ENCODE measurements around the gene HAO1. TPM values are rescaled to one million over a fixed set of nuclear protein-coding genes. Genes with fewer than 3 reads are reported as not detected.
"Not testable (repeated sequence)": the region's sequence is repeated elsewhere in the genome, so short reads cannot be mapped to it uniquely, and the experiment has no call there.

Gene HAO1
- total RNA-seq, 2 experiments from 2014 or later, result not detected

DNA sequence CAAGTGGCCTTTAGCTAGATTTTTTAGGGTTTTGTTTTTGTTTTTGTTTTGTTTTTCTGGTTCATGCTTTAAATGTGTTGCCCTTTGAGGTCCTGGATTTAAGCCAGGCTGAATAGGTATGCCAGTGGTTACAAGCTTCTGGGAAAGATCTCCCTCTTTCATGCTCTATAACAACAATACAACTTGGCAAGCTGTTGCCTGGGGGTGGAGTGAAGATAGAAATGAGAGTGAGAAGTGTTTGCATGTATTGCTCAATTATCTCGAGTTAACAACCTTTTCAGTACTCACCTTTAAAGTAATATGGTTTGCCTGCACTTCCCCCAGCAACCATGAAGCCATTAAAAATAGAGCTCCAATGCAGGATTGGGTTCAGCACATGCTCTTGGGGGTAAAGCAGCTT, 19.2 kb upstream of the HAO1 start:
- POLR2A ChIA-PET, result no interaction called here
- Mint-ChIP-seq H3K9me3 (no peaks in the 10 kb centered on the region), H3K27ac (no peak overlapping the region), H3K4me3 (no peak overlapping the region), H3K36me3 (ENCODE audit: low read depth) (no peaks in the 10 kb centered on the region), H3K27me3 (peaks cover 1% of the 10 kb centered on the region), H3K4me1 (no peaks in the 10 kb centered on the region)
- CTCF ChIA-PET, result no interaction called here
- DNase-seq, result no peak

DNA sequence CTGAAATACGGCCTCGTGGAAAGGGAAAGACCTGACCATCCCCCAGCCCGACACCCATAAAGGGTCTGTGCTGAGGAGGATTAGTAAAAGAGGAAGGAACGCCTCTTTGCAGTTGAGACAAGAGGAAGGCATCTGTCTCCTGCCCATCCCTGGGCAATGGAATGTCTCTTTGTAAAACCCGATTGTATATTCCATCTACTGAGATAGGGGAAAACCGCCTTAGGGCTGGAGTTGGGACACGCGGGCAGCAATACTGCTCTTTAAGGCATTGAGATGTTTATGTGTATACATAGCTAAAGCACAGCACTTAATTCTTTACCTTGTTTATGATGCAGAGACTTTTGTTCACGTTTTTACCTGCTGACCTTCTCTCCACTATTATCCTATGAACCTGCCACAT, 16.3 kb upstream of the HAO1 start:
- H3K9me3 Mint-ChIP-seq; H3K27ac Mint-ChIP-seq; POLR2A ChIA-PET; H3K27me3 Mint-ChIP-seq; H3K36me3 Mint-ChIP-seq (ENCODE audit: low read depth); DNase-seq; H3K4me3 Mint-ChIP-seq; H3K4me1 Mint-ChIP-seq; CTCF ChIA-PET: not testable (repeated sequence)

DNA sequence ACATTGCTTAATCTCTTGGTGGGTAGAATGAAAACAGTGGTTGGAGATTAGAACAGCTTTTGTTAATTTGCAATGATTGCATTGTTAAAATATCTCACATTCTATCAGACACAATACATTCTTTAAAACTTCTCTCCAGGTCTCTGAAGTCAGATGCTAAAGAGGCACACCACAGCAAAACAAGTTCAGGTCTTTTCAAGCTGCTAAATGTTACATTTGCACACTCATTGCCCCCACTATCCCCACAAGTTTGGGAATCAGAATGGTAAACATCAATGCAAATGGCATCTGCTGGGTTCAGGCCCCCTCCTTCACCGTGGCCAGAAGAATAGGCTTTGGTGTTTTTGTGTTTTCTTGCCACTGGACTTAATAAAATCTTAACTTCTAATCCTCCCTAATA, 10.1 kb upstream of the HAO1 start:
- Mint-ChIP-seq H3K27me3 (peaks cover 6% of the 10 kb centered on the region), H3K4me3 (no peak overlapping the region), H3K36me3 (ENCODE audit: low read depth) (no peaks in the 10 kb centered on the region), H3K4me1 (no peaks in the 10 kb centered on the region), H3K9me3 (no peaks in the 10 kb centered on the region), H3K27ac (no peak overlapping the region)
- POLR2A ChIA-PET, result no interaction called here
- CTCF ChIA-PET, result no interaction called here
- no peak for DNase-seq

DNA sequence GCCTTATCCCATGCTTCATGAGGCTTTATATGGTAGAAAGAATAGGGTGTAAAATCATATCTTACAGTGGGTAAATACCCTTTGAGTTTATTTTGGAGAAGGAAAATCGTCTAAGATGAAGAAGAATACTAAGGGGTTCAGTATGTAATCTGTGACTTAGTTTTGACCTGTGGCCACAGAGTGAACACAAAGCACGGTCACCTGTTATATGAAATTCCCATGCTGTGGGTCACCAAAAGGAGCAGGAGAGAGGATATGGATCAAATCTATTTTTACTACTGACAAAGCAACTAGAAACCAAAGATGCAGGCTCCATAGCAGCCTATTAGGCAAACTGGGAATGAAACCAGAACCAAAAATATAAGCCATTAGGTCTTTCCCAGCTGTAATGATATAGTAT, 3.6 kb upstream of the HAO1 start:
- Mint-ChIP-seq H3K4me3 (no peak overlapping the region), H3K36me3 (ENCODE audit: low read depth) (no peaks in the 10 kb centered on the region), H3K27me3 (peaks cover 7% of the 10 kb centered on the region), H3K4me1 (no peaks in the 10 kb centered on the region), H3K27ac (no peak overlapping the region), H3K9me3 (no peaks in the 10 kb centered on the region)
- ChIA-PET CTCF (no interaction called here), POLR2A (no interaction called here)
- DNase-seq, result no peak

DNA sequence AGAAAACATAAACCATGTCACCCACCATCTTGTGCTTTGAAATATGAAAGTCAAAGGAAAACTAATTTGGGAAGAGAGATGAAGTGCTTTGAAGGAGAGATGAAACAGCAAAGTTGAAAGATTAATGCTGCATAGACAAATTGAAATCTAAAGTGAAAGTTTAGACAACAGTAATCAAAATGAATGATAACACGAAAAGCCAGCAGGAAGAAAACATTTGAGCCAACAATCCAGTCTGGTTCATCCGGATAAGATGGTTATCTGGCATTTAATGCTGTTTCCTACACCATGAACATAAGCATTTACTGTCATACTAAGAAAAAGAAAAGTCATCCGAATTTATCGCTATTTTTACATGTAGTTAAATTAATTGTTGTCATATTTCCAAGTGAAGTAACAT, 595 bp downstream of the HAO1 start:
- Mint-ChIP-seq H3K27ac (no peak overlapping the region), H3K9me3 (no peaks in the 10 kb centered on the region), H3K36me3 (ENCODE audit: low read depth) (no peaks in the 10 kb centered on the region), H3K27me3 (peaks cover 5% of the 10 kb centered on the region), H3K4me1 (no peaks in the 10 kb centered on the region), H3K4me3 (no peak overlapping the region)
- POLR2A ChIA-PET, result no interaction called here
- DNase-seq, result no peak
- CTCF ChIA-PET, result no interaction called here

DNA sequence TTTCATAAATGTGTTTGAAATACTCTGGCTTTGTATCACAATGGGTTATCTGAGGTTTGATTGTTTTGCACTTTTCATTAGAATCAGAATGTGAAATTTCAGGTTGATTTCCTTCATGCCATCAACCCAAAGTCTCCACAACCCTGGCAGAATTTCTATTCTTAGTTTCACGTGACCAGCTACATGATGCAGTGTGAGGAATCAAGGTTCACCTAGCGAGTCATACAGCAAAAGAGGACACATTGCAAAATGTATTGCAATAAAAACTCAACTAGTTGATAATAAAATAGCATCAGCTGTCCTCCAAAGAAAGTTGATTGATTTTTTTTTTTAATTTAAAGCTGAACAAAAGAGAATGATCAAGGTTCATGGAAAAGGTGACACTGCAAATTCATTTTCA, 2.2 kb downstream of the HAO1 start:
- Mint-ChIP-seq H3K4me3 (no peak overlapping the region), H3K27ac (no peak overlapping the region), H3K27me3 (peaks cover 5% of the 10 kb centered on the region), H3K36me3 (ENCODE audit: low read depth) (no peaks in the 10 kb centered on the region), H3K9me3 (no peaks in the 10 kb centered on the region), H3K4me1 (no peaks in the 10 kb centered on the region)
- CTCF ChIA-PET, result no interaction called here
- DNase-seq, result no peak
- POLR2A ChIA-PET, result no interaction called here

DNA sequence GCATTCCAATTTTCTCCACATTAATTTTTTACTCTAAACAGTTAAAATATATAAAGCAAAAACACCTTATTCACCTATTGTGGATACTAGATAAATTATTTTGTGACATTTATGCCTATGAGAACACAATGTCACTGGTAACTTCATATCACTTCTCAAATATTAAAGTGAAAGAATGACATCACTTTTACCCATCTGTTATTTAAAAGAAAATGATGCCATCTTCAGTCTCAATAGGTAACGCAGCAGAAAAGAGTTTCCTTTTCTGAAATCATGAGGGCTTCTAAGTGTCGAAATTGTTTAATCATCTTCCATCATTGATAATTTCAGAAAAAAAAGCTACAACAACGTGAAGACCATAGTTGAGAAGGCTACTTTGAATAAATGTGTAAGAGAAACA, 2.9 kb downstream of the HAO1 start:
- ChIA-PET POLR2A (no interaction called here), CTCF (interaction anchor here (1.5 kb wide), 1 partner anchor 785 kb away, joined by 5 read pairs; no protein-coding TSS in a partner anchor)
- no peak overlapping the region for H3K27ac Mint-ChIP-seq
- H3K27me3 Mint-ChIP-seq, result peaks cover 5% of the 10 kb centered on the region
- no peak overlapping the region for H3K4me3 Mint-ChIP-seq
- no peak for DNase-seq
- H3K4me1 Mint-ChIP-seq, result no peaks in the 10 kb centered on the region
- H3K9me3 Mint-ChIP-seq, result no peaks in the 10 kb centered on the region
- H3K36me3 Mint-ChIP-seq (ENCODE audit: low read depth), result no peaks in the 10 kb centered on the region

DNA sequence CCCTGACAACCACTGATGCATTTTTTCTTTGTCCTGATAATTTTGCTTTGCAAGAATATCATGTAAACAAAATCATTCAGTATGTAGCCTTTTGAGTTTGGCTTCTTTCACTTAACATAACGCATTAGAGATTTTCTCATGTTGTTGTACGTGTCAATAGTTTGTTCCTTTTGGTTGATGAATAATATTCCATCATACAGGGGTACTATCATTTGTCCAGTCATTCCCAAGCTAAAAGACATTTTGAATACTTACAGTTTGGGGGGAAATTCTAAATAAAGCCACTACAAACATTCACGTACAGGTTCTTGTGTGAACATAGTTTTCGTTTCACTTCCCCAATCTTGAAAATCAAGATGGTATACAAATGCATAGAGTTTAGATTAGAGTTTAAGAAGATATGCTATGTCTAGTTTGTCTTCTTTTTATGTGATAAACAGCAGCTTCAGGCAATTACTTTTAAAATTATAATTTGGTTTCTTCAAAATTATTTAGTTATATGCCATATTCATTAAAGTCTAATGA, 5.2 kb downstream of the HAO1 start:
- no peaks in the 10 kb centered on the region for H3K9me3 Mint-ChIP-seq
- no peaks in the 10 kb centered on the region for H3K36me3 Mint-ChIP-seq (ENCODE audit: low read depth)
- peaks cover 6% of the 10 kb centered on the region for H3K27me3 Mint-ChIP-seq
- no peak for DNase-seq
- no peaks in the 10 kb centered on the region for H3K4me1 Mint-ChIP-seq
- no peak overlapping the region for H3K4me3 Mint-ChIP-seq
- H3K27ac Mint-ChIP-seq, result no peak overlapping the region
- ChIA-PET CTCF (no interaction called here), POLR2A (no interaction called here)

DNA sequence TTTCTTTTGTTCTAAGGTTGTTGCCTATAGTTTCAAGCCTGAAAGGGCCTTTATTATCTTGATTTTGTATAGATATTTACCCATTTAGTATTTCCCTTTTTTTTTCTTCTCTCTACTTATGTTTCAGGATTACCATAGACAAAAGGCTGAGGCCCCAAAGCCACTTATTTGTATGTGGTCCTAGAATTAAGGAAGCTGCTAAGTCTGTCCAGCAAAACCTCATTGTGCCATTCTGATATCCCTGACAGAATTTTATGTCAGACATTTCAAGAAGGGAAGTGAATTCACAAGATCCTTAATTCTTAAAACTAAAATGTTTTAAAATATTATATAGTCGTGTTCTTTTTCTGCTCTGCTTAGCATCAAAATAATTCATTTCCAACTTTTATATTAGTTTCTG, 6.9 kb downstream of the HAO1 start:
- Mint-ChIP-seq H3K27ac (no peak overlapping the region), H3K9me3 (no peaks in the 10 kb centered on the region), H3K4me1 (no peaks in the 10 kb centered on the region), H3K27me3 (peaks cover 6% of the 10 kb centered on the region), H3K4me3 (no peak overlapping the region), H3K36me3 (ENCODE audit: low read depth) (no peaks in the 10 kb centered on the region)
- ChIA-PET CTCF (no interaction called here), POLR2A (no interaction called here)
- DNase-seq, result no peak

DNA sequence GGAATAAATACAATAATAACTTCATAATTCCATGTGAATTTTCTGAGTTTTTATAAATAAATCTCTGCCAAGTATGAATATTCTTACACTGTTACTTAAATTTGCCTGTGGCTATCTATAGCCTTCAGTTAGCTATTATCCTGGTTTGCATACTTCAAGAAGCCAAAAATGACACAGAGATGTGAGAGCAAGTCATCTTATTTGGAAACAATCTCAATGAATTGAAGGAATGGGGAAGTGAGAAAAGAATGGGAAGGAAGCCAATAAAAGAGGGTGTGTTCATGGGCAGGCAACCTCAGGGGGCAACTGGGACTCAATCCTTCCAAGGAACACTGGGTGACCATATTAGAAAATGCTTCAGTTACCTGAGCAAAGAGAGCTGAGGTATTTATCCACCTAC, 9.9 kb downstream of the HAO1 start:
- ChIA-PET POLR2A (no interaction called here), CTCF (no interaction called here)
- DNase-seq, result no peak

DNA sequence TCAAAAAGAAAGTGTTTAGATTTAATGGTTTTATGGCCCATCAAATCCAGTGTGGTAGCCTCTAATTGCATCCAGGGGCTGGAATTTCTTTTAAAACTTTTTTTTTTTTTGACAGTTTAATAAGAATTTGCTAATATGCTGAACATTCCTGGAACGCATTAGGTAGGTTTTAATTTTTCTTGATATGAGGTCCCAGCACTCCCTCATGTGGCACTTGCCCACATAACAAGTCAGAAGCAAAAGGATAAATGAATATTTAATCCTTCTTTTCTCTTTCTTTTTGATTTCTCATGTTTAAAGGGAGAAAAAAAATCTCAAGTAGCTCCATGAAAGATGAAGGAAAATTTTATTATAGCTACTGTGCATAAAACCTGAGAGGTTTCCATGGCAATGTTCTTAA, 13.5 kb downstream of the HAO1 start:
- POLR2A ChIA-PET, result interaction anchor here (0.7 kb wide), 1 partner anchor 618 kb away, joined by 3 read pairs; no protein-coding TSS in a partner anchor
- CTCF ChIA-PET, result no interaction called here

More for the DNA sequence above, 9.9 kb downstream of the HAO1 start:
- peaks cover 7% of the 10 kb centered on the region for H3K27me3 Mint-ChIP-seq
- H3K36me3 Mint-ChIP-seq (ENCODE audit: low read depth), result no peaks in the 10 kb centered on the region
- H3K27ac Mint-ChIP-seq, result no peak overlapping the region
- no peaks in the 10 kb centered on the region for H3K4me1 Mint-ChIP-seq
- H3K9me3 Mint-ChIP-seq, result no peaks in the 10 kb centered on the region
- no peak overlapping the region for H3K4me3 Mint-ChIP-seq

DNA sequence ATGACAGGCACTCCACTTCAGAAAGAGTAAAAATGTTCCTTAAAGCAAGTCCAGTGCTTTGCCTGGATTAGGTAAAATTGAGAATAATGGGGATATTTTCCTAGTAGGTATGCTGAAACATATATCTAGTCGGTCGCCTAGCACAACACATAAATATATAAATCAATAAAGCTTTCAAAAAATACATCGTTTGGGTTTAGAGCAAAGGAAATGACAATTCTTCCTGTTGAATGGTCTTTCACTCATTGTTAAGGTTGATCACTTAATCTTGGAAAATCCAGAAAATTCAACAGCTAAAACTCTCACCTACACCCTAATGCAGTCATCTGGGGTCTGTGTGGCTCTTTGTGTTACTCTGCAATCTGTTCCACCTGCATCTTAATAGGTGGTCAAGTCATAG, 13.9 kb downstream of the HAO1 start:
- POLR2A ChIA-PET, result no interaction called here
- Mint-ChIP-seq H3K4me1 (no peaks in the 10 kb centered on the region), H3K9me3 (no peaks in the 10 kb centered on the region), H3K4me3 (no peak overlapping the region), H3K27me3 (peaks cover 4% of the 10 kb centered on the region), H3K36me3 (ENCODE audit: low read depth) (no peaks in the 10 kb centered on the region), H3K27ac (no peak overlapping the region)
- CTCF ChIA-PET, result no interaction called here
- DNase-seq, result no peak

More for the DNA sequence above, 13.5 kb downstream of the HAO1 start:
- no peak for DNase-seq
- Mint-ChIP-seq H3K9me3 (no peaks in the 10 kb centered on the region), H3K36me3 (ENCODE audit: low read depth) (no peaks in the 10 kb centered on the region), H3K4me1 (no peaks in the 10 kb centered on the region), H3K27me3 (peaks cover 4% of the 10 kb centered on the region), H3K4me3 (no peak overlapping the region), H3K27ac (no peak overlapping the region)

DNA sequence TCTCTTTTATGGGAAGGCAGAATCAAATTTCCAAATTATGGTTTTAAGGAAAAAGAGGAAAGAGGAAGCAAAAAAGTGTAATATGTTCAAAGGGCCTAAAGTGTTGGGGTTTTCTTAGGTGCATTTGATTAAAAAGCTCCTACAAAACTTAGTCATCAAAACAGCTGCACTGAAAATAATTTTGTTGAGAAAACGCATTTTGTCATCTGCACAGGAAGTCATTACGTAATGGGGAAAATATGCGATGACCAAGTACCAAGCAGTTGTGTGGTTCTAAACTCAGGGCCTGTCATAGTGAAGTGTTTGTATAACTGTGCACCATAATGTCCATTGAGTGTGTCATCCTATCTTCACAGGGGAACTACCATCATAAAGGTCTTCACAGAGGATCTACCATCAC, 15.6 kb downstream of the HAO1 start:
- Mint-ChIP-seq H3K9me3 (peaks cover 2% of the 10 kb centered on the region), H3K4me3 (no peak overlapping the region), H3K27ac (no peak overlapping the region), H3K4me1 (no peaks in the 10 kb centered on the region), H3K36me3 (ENCODE audit: low read depth) (no peaks in the 10 kb centered on the region), H3K27me3 (peaks cover 4% of the 10 kb centered on the region)
- no peak for DNase-seq
- CTCF ChIA-PET, result no interaction called here
- POLR2A ChIA-PET, result no interaction called here

DNA sequence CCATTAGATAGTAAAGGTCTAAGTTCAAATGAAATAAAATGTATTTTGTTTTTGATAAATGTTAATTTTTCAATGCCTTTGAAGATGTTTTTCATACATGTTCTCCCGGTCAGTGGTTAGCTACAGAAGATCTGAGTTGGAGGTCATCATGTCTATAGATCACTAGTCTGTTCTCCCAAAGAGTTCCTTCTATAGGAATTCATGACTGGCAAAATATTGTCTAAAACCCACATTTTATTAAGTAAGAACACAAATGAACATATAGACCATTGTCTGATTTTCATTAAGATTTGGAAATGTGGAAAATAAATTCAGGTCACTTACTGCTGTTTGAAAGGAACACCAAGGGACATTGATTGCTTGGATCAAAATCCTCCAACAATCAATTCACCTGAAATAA, 23.6 kb downstream of the HAO1 start:
- Mint-ChIP-seq H3K36me3 (ENCODE audit: low read depth) (no peaks in the 10 kb centered on the region), H3K9me3 (peaks cover 2% of the 10 kb centered on the region), H3K4me3 (no peak overlapping the region), H3K4me1 (no peaks in the 10 kb centered on the region), H3K27me3 (peaks cover 5% of the 10 kb centered on the region), H3K27ac (no peak overlapping the region)
- ChIA-PET POLR2A (no interaction called here), CTCF (no interaction called here)
- DNase-seq, result no peak

DNA sequence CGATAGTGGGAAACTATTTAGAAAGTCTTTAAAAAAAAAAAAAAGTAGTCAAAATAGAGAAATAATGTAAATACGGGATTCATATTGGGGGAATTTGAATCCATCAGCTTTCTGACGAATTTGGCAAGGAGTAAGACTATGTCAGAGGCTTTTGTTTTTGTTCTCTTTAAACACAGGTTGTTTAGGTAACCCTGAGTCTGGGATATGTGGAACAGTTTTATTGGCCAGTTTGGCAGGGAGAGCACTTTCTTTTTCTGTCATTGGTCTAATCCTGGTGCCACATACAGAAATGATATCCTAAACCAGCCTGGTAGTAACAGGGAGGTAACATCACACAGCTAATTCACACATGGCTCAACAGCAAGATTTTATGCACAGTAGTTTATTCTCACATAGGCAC, 27.7 kb downstream of the HAO1 start:
- Mint-ChIP-seq H3K36me3 (ENCODE audit: low read depth) (no peaks in the 10 kb centered on the region), H3K27me3 (no peaks in the 10 kb centered on the region), H3K4me1 (no peaks in the 10 kb centered on the region), H3K9me3 (no peaks in the 10 kb centered on the region), H3K4me3 (no peak overlapping the region), H3K27ac (no peak overlapping the region)
- DNase-seq, result no peak
- ChIA-PET CTCF (no interaction called here), POLR2A (no interaction called here)
